T-helper 22 cell (primary cell): ENCODE measurements around the gene ZNF526.
"Not testable (repeated sequence)": the region's sequence is repeated elsewhere in the genome, so short reads cannot be mapped to it uniquely, and the experiment has no call there.

Experiments
- DNase-seq: peaks from one replicate; pipeline ENCODE4 v3.0.0-alpha.2; 2020; ENCODE audit warnings: low read depth

The ZNF526 gene

DNA sequence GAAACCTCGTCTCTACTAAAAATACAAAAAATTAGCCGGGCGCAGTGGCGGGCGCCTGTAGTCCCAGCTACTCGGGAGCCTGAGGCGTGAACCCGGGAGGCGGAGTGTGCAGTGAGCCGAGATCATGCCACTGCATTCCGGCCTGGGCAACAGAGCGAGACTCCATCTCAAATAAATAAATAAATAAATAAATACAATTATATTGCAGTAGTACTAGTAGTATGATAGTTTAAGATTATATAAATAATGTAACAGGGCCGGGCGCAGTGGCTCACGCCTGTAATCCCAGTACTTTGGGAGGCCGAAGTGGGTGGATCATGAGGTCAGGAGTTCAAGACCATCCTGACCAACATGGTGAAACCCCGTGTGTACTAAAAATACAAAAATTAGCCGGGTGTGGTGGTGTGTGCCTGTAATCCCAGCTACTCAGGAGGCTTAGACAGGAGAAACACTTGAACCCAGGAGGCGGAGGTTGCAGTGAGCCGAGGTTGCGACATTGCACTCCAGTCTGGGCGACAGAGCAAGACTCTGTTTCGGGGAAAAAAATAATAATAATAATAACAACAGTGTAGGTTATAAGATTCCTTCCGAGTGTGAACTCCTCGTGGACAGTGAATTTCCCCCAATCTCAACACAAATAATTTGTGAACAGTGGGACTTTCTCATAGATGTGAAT is 47.0 kb downstream of the ZNF526 start:
- not testable (repeated sequence) for DNase-seq

DNA sequence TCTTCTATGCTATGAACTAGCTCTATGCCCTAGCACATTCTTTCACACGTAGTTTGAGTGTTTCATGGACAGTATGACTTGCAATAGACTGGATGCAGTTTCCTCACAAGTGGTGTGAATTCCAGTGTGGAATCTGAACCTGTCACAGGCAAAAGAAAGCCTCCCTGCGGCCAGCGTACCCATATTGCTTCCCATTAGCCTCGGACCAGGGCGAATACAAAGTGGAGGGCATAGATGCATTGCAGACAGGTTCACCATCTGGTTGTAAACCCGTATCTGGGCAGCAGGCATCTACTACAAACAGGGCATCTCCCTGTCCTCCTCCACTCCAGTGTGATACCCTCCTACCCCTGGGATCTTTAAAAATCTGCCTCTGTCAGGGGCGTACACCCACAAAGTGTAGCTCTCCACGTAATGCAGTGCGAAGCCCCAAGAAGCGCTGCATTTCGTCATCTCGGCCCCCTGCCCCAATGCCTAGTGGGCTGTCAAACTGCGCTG is 47.6 kb downstream of the ZNF526 start:
- DNase-seq = no peak

DNA sequence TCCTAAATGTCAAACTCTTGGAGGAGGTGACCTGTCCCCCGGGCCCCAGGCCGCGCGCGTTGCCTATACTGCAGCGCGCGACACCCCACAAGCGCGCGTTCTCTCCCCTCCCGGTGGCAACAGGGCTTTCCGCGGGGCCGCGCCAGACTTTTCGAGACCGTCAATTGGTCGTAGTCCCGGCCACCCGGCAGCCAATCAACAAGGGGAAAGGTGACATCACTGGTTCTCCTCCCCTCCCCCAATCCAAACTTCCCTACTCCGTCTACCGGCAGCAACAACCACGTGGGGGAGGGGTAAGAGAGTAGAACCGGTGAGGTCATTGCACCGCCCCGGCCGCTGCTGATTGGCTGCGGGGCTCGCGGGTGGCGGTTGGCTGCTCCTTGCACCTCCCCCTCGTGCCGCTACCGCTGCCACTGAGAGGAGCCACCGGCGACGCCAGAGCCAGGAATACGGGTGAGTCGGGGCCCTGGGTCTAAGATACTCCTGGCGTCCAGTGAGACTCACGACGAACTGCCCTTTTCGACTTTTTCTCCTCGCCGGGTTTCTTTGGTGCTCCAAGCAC is 48.1 kb downstream of the ZNF526 start:
- DNase-seq = peak; percentile 99

DNA sequence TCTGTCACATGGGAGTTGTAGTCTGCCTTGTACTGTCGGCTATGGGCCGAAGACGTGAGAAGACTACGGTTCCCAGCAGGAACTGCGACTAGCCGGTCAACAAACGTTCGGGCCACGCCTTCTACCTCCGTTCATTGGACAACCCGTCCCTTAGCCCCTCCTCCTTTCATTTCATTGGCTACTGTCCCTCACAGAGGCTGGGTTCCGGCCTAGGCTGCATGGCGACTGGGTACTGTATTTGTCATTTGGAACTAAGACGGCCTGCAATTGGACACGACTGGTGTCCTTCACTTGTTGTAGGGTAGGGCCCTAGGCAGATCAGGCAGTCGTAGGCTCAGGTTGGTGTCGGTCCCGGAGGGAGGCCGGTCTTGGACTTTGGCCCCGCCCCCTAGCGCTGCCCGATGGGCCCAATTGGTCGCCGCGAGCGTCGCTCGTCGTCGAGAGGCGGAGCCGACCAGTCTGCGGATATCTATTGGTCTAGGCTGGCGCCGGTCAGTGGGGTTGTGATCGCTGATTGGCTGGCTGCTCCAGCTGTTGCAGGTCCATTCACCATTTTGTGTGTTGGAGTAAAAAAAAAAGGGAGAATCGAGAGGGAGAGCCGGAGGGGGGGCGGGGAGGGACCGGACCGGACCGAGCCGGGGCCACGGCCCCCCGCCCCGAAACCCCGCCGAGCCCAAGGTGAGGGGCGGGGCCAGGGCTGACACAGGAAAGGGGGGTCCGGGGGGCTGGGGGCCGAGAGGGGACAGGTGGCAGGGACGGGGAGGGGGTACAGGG is 48.8 kb downstream of the ZNF526 start, which contains the start of gene CIC:
CIC (plus strand) TSS at position 549 of the 774 bp plus-strand sequence. CDS start 2,532 bp downstream, outside the sequence.
- peak; percentile 99 for DNase-seq

DNA sequence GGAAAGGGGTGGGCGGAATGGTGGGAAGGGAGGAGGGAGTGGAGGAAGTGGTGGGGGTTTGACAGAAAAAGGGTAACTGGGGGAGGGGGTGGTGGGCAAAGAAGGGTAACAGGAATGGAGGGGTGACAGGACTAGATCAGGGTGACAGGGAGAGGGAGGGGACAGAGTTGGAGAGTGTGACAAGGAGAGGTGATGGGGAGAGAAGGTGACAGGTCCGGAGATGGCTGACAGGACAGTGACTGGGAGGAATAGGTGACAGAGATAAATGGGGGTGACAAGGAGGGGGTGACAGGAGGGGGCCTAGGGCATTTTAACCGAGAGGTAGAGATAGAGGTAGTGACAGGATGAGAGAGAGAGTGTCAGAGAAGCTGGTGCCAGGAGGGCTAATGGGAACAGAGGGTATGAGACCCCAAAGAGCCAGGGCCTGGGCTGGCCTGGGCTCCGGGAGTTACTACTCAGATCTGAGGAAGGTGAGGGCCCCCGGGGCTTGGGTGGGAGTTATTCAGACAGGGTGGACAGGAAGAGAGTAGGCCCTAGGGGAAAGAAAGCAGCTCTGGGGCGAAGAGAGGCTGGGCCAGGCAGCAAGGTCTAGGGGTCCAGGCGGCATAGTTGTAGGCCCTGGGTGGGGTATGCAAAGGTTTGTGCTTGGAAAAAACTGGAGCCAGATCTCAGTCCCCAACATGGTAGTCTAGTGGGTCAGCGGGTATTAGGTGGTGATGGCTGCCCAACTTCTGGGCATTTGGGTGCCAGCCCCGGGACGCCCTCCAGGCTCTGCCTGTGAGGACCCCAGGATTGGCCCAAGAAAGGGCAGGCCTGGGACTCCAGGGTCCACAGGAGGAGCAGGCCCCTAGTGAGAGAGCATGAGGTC is 49.6 kb downstream of the ZNF526 start:
- no peak for DNase-seq

DNA sequence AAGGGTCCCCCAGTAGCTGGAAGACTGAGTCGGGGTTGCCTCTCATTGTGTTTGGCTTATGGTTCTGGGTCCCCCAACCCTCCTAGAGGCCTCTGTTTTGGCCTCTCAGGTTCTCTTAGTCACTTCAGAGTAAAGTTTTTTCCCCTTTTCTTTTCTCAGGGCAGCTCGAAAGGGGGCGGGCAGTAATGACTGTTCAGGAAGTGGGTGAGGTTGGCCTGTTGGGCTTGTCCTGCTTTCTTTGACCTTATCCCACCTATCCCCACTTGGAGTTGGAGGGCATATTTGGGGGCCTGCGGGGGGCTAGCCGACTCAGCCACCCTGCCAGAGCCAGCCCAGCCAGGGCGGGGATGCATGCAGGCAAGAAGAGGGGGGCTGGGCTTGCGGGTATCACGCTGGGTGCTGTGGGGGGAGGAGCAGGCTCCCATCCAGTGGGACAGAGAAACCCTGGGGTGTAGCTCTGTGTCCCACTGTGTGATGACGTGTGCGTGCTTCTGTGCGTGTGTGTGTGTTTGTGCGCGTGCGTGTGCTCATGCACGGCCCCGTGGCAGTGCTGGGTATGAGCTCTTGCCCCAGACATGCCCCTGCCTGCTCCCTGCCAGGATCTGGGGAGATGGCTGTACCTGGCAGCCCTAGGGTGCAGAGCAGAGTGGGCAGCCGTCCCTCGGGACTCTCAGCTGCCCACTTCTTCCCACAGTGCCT is 50.4 kb downstream of the ZNF526 start:
- peak; percentile 74 for DNase-seq

DNA sequence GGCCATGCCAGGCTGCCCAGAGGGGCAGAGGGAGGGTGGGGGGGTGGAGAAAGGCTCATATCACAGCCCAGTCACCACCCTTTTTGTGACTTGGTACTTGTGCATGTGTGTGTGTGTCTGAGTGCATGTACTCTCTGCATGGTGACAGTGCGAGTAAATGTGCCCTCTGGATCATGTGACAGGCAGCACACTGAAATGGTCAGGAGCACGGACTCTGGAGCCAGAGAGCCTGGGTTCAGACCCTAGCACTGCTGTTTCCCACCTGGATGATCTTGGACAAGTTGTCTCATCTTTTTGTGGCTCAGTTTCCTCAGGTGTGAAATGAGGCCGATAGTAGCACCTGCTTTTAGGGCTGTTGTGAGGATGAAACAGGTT is 50.9 kb downstream of the ZNF526 start:
- no peak for DNase-seq

DNA sequence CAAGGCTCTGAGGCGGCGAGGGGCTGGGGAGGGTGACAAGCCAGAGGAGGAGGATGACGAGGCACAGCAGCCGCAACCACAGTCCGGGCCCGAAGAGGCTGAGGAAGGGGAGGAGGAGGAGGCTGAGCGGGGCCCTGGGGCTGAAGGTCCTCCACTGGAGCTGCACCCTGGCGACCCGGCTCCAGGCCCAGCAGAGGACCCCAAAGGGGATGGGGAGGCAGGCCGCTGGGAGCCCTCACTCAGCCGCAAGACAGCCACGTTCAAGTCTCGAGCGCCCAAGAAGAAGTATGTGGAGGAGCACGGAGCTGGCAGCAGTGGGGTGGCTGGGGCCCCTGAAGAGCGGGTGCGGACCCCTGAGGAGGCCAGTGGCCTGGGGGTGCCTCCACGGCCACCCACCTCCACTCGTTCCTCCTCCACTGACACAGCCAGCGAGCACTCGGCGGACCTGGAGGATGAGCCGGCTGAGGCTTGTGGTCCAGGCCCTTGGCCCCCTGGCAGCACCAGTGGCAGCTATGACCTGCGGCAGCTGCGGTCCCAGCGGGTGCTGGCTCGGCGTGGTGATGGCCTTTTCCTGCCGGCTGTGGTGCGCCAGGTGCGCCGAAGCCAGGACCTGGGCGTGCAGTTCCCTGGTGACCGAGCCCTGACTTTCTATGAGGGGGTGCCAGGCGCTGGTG is 51.9 kb downstream of the ZNF526 start:
- no peak for DNase-seq

DNA sequence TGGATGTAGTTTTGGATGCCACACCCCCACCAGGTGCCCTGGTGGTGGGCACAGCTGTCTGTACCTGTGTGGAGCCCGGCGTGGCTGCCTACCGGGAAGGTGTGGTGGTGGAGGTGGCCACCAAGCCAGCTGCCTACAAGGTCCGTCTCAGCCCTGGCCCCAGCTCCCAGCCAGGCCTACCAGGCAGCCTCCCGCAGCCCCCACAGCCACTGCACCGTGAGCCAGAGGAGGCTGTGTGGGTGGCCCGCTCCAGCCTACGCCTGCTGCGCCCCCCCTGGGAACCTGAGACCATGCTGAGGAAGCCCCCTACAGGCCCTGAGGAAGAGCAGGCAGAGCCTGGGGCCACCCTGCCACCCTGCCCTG is 52.4 kb downstream of the ZNF526 start:
- no peak for DNase-seq

DNA sequence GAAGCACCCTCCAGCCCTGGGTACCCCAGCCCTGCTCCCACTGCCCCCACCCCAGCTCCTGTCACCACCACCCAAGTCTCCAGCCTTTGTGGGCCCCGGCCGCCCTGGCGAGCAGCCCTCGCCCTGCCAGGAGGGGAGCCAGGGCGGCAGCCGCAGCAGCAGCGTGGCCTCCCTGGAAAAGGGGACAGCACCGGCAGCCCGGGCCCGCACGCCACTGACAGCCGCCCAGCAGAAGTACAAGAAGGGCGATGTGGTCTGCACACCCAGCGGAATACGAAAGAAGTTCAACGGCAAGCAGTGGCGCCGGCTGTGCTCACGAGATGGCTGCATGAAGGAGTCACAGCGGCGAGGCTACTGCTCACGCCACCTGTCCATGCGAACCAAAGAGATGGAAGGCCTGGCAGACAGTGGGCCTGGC is 52.9 kb downstream of the ZNF526 start:
- no peak for DNase-seq

DNA sequence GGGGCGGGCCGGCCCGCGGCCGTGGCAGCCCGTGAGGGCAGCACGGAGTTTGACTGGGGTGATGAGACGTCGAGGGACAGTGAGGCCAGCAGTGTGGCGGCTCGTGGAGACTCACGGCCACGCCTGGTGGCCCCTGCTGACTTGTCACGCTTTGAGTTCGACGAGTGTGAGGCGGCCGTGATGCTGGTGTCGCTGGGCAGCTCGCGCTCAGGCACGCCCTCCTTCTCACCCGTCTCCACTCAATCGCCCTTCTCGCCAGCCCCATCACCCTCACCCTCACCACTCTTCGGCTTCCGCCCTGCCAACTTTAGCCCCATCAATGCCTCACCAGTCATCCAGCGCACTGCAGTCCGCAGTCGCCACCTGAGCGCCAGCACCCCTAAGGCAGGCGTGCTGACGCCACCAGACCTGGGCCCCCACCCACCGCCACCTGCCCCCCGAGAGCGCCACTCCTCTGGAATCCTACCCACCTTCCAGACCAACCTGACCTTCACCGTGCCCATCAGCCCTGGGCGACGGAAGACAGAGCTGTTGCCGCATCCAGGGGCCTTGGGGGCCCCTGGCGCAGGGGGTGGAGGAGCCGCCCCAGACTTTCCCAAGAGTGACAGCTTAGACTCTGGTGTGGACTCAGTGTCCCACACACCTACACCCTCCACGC is 53.4 kb downstream of the ZNF526 start:
- DNase-seq = no peak

DNA sequence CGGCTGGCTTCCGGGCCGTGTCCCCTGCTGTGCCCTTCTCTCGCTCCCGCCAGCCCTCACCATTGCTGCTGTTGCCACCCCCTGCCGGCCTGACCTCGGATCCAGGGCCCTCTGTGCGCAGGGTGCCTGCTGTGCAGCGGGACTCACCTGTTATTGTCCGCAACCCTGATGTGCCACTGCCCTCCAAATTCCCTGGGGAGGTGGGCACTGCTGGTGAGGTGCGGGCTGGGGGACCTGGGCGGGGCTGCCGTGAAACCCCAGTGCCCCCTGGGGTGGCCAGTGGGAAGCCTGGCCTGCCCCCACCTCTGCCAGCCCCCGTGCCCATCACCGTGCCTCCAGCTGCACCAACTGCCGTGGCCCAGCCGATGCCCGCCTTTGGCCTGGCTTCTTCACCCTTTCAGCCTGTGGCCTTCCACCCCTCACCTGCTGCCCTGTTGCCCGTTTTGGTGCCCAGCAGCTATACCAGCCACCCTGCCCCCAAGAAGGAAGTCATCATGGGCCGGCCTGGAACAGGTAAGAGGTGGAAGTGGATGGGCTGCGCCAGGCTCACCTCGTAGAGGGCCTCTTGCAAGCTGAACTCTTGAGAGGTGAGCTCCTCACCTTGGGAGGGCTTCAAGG is 54.1 kb downstream of the ZNF526 start:
- no peak for DNase-seq

DNA sequence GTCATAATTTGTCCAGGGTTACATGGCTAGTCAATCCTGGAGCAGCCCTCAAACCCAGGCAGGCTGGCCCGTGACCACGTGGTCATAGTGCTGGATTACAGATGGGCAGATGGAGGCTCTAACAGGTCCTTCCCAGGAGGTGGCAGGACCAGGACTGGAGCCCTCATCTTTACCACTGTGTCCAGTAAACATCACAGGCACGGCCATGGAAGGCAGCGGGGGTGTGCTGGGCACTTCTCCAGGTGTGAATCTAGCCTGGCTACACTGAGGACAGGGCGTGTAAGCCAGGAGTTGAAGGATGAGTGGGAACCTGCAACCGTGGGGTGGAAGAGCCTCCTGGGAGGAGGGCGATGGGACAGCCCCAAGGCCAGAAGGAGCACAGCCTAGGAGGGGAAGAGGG is 55.0 kb downstream of the ZNF526 start:
- no peak for DNase-seq

DNA sequence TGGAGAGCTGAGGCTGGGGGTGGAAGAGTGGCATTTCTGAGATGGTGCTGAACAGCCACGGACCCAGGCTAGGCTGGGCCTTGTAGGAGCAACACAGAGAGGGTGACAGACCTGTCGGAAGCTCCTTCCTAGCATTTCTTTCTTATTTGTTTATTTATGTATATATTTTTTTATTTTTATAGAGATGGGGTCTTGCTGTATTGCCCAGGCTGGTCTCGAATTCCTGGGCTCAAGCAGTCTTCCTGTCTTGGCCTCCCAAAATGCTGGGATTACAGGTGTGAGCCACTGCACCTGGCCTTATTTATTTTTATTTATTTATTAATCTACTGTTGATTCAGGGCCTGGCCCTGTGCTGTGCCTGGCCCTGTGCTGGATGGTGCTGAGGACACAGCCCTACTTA is 55.4 kb downstream of the ZNF526 start:
- no peak for DNase-seq

DNA sequence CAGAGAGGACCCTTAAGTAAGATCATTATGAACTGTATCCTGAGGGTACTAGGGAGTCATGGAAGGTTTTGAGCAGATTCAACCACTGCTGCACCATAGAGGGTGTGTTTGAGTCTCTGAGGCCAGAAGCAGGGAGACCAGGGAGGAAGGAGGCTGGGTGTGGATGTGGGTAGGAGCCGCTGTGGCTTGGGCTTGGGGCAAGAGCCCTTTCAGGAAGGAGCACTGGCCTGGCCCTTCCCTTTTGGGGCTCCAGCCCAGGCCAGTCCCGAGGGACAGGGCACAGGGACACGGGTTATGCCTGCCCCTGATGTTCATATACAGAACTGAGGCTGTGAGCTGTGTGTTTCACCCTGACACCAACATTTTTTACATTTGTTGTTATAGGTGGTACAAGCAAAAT is 56.2 kb downstream of the ZNF526 start:
- DNase-seq = no peak

DNA sequence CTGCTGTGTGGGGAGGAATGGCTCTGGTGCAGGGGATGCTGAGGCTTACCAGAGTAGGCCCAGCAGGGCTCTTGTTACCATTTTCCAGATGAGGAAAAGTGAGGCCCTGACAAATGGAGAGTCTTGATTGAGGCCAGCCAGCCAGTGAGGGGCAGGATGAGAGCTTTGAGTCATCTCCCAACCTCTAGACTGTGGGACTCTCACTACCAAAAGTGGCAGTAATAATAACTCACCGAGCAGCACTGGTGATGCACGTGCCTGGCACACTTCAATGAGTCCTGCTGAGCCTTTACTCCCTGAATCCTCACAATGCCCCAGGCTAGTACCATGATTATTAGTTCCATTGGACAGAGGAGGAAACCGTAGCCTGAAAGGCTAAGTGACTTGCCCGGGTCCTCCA is 56.7 kb downstream of the ZNF526 start:
- no peak for DNase-seq
